ENCODE data around the gene ELP4.
"Not testable (repeated sequence)": the region's sequence is repeated elsewhere in the genome, so short reads cannot be mapped to it uniquely, and the experiment has no call there.

The ELP4 gene

DNA sequence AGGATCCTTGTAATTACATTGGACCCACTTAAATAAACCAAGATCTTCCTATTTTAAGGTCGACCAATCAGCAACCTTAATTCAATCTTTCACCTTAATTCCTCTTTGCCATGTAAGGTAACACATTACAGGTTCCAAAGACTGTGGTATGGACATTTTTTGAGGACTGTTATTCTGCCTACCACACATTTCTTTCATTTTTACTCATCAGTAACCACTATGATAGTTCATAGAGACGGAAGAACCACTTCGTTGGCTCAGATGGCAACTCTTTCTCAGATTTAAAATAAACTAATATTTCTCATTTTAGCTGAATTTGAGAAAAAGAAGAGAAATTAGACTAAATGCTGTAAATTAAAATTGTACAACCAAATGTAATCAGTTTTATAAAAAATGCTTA lies 205.3 kb downstream of the ELP4 start:
- no peak for FAIRE-seq

DNA sequence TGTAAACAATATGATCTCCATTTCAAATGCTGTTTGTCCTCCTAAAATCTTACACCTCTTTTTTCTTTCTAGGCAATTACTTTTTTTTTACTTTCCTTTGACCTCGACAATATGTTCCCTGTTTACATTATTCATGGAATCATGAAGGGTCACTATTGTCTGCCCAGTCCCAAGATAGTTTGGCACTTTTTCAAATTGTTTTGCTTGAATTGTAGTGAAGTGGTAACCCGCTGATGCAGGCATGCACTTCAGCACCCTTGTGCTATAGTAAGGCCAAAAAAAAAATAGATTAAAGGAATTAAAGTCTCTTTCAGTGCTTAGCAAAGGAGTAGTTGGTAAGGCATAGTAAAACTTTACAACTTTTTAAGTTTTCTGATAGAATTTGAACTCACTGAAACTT lies 210.7 kb downstream of the ELP4 start:
- no peak for FAIRE-seq

DNA sequence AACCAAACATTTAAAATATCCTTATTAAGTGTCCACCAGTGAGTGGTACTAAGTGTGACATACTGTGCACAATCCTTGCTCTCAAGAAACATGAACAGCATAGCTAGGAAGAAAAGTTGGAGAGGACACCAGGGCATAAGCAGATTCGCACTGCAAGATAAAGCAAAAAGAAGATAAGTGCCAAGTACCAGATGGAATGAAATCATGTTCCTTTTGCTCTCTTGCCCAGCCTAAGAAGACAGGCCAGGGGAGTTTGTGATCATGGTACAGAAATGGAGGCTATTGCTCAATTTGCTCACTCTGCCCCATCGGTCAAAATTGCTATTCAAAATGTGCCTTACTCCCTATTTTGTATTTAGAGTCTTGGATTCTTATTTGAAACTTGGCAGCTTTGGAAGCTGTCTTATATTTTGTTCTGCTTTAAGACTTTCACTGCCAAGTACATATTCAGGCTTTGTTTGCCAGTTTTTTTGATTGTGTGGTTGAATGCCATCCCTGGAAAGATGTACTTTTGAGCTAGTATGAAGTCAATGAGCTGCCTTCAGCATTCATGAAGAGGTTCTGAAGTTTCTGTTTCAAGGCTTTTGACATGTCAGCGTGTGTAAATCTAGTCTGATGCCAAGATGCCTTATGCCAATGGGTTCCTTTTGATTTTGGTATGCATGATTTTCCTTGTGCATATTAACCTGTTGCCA lies 211.3 kb downstream of the ELP4 start:
- FAIRE-seq: no peak

DNA sequence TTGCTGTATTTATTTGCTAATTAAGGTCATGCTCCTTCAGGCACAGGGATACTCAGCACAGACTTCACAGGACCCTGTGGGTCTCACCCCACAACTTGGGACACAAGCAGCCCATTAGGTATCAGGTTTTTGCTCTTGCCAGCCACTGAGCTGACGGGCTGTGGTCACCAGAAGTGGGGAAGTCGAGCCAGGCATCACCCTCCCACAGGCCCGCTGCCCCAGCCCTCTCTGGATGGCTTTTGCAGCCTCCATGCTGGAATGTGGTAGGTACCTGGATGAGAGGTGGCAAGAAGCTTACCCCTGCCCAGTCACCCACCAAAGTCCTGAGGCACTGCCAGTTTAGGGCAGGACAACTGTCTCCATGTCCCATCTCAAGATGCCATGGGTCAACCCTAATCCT lies 213.2 kb downstream of the ELP4 start:
- no peak for FAIRE-seq

GRCh38 chr11:31725176-31725575 lies 215.6 kb downstream of the ELP4 start:
- no peak for FAIRE-seq

DNA sequence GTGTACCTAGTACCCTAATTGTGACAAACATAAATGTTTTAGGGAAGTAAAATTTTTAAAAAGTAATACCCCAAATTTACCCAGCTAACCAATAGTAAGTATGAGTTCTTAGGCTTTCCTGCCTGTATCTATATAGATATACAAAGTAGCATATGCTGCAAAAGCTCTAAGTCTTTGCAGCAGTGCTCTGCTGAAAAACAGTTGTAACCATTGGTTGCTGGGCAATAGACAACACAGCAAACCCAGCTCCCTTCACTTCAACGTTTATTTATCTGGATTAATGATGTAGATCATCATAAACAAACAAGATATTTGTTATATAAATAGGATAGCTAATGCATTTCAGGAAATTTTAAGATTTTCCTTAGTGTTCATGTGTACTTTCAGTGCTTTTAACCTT lies 218.9 kb downstream of the ELP4 start:
- FAIRE-seq: no peak

DNA sequence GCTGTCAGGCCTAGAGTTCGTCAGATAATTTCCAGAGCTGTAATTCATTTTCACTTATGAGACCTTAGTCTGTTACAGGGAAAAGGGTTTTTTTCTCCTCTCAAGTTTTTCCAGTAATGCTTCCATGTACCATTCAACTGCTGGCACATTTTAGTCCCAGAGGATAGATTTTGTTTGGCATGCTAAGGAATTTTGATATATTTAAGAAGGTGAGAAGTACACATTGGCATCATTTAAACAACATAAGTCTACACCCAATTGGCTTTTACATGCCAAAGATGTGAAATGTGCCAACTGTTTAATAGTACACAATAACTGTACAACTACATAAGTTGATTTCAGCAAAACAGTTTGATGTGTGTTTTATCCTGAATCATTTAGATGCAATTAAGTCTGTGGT lies 230.6 kb downstream of the ELP4 start:
- no peak for FAIRE-seq

DNA sequence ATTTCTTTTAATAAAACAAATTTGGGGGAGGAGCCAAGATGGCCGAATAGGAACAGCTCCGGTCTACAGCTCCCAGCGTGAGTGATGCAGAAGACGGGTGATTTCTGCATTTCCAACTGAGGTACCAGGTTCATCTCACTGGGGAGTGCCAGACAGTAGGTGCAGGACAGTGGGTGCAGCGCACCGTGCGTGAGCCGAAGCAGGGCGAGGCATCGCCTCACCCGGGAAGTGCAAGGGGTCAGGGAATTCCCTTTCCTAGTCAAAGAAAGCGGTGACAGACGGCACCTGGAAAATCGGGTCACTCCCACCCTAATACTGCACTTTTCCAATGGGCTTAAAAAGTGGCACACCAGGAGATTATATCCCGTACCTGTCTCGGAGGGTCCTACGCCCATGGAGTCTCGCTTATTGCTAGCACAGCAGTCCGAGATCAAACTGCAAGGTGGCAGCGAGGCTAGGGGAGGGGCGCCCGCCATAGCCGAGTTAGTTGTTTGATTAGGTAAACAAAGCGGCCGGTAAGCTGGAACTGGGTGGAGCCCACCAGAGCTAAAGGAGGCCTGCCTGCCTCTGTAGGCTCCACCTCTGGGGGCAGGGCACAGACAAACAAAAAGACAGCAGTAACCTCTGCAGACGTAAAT lies 231.3 kb downstream of the ELP4 start:
- FAIRE-seq: not testable (repeated sequence)

GRCh38 chr11:31747581-31747980 lies 238.0 kb downstream of the ELP4 start:
- FAIRE-seq: no peak

- no peak for FAIRE-seq
These were observed 247.8 kb downstream of the ELP4 start for GRCh38 chr11:31757260-31757835.

- FAIRE-seq: no peak
These were observed 252.1 kb downstream of the ELP4 start for GRCh38 chr11:31761636-31762035.

- FAIRE-seq: no peak
These were observed 253.7 kb downstream of the ELP4 start for GRCh38 chr11:31763296-31763695.

DNA sequence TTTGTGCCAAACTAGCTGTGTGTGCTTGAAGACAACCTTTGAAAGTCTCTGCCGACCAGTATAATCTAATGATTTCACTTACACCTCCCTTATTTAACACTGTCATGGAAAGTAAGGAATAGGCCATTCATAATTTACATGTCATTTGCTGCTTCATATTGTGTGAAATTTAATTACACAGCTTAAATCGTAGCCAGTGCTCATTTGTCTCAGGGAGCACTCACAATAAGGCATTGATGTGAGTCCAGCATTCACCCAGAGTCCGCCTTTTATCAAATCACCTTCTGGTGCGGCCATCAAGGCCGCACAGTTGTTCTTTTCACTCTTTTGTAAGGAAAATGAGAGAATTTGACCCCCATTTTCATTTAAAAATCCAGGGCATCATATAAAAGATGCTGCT lies 254.7 kb downstream of the ELP4 start:
- FAIRE-seq: no peak

DNA sequence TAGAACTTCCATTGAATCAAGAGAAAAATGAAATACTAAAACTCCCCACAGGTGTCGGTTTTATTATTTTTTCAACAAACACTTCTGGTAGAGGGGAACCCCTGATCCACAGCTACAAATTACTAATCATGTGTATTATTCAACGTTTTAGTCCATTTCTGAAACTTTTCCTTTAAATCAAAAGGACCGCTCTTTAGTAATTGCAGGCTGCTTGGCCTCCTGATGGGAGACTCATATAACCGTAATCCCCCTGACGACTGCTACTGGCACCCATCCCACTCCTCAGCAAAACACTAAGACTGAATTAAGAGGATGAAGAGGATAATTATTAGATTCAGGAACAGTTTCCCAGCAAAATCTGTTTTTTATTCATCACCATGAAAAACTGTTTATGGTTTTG lies 255.2 kb downstream of the ELP4 start:
- no peak for FAIRE-seq

DNA sequence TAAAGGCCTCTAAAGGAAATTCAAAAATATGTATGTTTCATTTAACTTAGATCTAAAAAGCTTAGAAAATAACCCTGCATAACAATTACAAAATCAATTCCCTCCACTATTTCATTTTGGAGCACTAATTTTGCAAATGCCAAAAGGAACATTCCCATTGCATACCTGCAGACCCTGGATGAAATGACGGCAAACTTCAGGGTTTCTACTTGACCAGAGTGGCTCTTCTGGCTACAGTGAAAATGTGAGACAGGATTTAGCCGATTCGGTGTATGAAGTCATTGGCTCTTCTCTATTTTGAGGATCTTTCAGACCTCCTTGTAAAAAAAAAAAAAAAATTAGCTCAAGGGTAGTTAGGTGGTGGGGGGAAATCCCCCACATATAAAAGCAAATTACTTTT lies 257.5 kb downstream of the ELP4 start:
- FAIRE-seq: no peak

DNA sequence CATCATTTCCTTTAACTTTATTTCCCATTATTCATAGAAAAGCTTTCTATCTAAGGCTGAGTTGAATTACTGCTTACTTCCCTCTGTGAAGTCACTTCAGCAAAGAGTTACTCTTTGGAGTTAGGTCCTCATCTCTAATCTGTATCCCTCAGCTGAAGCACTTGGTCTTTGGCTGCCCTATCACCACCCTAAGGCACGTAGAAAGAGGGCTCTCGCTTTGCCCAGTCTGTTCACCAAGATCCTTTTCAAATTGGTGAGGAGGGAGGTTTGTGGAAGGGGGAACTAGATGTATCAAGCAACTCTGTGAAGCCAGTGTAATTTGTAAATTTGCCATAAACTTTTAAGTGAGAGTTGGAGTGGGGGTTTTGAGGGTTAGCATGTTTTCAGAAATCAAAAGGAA lies 258.1 kb downstream of the ELP4 start:
- no peak for FAIRE-seq

GRCh38 chr11:31768749-31769640 lies 259.4 kb downstream of the ELP4 start:
- FAIRE-seq: no peak

- no peak for FAIRE-seq
These were observed 260.6 kb downstream of the ELP4 start for GRCh38 chr11:31770011-31770700.

- no peak for FAIRE-seq
These were observed 262.8 kb downstream of the ELP4 start for GRCh38 chr11:31772412-31772811.

DNA sequence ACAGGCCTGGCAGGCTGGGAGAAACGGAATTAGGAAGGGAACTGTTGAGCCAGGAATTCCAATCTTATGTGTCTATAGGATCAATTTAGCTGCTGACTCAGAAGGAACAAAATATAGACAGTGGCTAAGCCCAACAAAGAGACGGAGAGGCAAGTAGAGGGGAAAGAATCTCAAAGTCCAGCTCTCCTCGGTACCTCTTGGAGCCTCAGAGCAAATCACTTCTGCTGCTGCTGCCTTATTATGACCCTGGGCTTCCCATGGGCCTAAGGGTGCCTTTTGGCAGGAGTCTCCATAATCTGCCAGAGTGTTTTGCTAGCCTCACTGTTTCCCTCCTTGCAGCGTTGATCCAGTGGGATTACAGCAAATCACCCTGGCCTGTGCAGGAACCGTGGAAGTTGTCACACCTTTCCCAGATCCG lies 269.8 kb downstream of the ELP4 start:
- FAIRE-seq: no peak

DNA sequence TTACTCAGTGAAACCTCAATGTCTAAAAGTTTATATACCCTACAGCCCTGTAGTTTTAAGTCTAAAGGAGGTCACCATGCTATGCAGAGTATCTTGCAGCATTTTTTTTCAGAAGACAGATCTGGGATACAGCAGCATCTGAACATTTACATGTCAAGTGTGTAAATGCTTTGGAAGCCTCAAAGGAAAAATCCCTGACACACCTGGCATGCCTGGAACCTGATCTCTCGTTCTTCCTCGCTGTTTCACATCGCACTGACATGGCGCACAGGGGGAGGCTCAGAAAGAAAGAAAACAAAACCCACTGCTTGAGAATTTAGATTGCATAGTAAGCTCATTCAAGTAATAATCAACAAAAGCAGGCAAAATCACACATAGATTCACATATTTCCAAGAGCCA lies 270.5 kb downstream of the ELP4 start:
- no peak for FAIRE-seq

DNA sequence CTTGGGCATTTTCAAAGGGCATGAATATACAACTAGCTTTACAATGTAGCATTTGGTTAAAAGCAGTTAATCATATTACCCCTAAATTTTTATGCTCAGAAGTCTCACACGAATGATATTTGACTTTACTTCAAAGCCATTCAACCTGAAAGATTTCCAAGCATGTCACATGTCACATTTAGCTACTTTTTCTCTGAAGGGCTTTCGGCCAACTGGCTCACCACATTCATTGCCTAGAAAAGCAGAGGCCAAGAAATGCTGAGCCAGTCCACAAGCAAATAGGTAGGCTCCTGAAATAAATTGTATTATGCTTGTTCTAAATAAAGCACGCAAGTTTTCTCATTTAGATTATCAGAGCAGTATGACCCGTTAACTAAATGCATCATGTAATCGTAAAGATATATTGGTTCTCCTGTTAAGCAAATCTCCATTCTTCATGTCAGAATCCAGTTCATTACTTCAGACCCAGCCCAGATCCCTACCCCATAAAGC lies 271.0 kb downstream of the ELP4 start:
- no peak for FAIRE-seq

- FAIRE-seq: no peak
These were observed 272.7 kb downstream of the ELP4 start for GRCh38 chr11:31782257-31782656.

Measured in G401.6 (cell line).